GM21717 (cell line): ENCODE measurements around the gene PCBP2.

Source experiments
- ATAC-seq: cut with Tn5 transposase; IDR thresholded peaks from one replicate; pipeline ENCODE4 v1.9.1; 2021; ENCODE audit warnings: mild to moderate bottlenecking, moderate library complexity; ENCODE audit not compliant: unreplicated experiment

The PCBP2 gene

DNA sequence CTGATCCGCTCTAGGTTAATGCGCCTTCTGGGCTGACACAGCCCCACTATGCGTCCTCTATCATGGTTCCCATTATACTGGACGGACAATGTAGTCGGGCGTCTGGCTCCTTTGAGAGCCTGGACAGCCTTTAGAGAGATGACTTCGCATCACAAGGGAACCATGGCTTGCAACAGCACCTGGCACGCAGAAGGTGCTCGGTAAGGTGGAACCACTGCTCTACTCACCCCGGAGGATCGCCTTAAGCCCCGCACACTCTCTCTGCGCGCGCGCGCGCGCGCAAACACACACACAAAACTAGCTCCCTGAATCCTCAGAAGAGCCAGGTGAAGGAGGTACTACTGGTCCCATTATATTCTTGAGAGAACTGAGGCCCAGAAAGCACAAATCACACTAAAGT is 40.3 kb downstream of the PCBP2 start:
- no peak for ATAC-seq

DNA sequence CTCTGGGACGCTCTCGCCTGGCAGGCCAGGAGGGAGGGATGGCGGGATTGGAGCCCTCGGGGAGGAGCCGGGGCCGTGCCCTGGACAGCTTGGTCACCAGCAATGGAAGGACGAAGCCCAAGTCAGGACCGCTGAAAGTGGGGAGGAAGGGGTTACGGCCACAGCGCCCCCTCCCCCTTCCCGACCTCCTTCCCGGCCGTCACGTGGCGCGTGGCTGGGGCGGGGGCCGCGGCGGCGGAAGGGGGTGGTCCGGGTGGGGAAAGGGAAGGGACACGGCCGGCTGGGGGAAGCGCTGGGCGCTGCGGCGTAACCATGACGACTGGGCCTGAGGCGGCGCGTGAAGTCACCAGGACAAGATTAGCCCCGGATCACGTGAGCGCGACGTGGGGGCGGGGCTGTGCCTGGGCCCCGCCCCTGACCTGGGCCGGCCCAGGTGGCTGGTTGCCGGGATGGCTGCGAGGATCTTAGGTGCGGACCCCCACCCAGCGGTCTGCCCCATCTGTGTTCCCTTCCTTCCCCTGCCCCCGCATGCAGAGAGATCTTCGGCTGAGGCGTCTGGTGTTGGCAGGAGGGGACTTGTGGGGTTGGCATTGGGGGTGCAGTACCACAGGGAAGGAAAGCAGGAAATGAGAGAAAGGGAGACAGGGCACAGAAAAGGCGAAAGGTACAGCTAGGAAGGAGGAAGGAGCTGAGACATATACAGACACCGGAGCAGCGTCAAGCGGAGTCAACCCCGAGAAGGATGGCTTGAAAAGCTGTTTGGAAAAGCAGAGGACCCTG is 41.1 kb downstream of the PCBP2 start:
- peak; percentile 80 for ATAC-seq

DNA sequence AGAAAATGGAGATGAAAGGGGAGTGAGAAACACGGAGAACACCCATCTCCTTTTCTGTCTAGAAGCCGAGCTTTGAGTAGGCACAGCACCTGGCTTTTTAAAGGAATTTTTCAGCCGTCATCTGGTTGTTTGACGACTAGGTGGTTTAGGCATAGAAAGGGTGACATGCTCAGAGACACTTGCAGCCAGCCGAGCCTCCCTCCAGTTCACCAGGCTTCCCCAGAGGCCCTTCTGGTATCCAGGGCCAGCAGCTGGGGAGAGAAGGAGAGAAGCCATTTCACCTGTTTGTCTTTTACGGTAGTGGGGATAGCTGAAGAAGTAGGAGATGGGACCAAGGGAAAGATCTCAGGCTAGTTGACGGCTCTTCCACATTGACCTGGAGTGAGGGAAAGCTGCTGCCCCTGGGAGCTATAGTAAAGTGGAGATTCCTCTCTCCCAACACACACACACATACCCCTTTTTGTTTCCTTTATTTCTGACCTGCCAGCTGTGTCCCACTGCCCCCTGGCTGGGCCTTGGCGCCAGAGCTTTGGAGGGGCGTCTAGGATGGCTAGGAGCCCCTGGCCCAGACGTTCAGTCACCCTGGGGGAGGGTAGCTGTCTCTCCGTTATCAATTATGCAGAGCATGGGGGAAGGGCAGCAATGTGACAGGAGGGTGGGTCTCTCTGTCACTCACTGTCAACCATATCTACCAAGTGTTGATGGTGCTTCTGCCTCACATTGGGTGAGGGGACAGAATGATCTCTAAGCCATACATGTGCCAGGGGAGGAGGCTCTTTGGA is 41.9 kb downstream of the PCBP2 start:
- ATAC-seq = no peak

DNA sequence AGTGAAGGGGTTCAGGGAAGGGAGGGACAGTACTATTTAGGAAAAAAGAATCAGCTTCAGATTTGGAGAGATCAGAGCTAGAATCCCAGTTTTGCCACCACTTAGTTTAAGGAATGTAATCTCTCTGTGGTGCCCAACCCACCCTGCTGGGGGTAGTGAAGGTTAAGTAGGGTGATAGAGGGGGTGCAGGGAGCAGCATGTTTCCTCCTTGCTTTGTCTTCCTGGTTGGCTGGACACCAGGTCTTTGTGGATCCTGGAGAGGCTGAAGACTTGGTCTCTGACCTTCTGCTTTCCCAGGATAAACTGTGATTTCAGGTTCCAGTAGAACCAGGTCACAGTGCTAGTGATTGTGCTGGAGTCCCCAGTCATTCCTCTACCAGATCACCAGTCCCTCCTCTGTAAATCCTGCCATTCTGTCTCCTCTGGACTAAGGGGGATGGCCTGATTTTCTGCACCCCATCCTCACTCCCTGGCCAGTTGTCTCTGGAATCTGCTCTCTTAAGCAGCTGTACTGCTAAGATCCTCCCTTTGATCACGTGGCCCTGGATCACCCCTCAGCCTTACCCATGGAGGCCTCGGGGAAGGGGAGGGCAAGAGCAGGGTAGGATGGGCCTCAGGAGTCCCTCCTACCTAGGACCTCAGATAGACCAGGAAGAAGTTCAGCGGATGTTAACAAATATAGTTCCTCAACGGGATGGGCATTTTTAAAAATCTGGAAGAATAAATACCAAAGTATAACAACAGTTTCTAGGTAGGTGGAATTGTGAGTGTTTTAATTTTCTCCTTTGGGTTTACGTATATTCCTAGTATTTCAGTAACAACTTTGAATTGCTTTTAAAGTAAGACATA is 44.2 kb downstream of the PCBP2 start:
- no peak for ATAC-seq

- ATAC-seq = no peak
These were observed 44.8 kb downstream of the PCBP2 start for GRCh38 chr12:53496752-53497032.

DNA sequence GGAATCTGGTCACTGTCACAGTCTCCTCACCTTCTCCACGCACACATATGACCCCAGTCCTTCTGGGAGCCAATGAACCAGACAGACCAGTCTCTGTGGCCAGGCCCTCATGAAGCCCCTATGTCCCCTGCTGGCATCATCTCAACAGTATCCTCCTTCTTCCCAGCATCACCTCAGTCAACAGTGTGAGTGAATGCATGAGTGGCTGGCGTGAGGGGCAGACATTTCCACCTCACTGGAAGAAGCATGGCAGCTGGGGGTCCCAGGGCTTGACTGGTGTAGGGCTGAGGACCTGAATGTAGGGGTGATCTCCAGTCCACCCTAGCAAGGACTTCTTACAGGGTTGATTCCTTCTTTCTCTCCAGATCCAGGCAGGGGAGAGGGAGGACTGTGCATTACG is 45.6 kb downstream of the PCBP2 start:
- no peak for ATAC-seq

GRCh38 chr12:53498235-53498630 is 46.3 kb downstream of the PCBP2 start:
- ATAC-seq = no peak

- ATAC-seq = no peak
These were observed 47.6 kb downstream of the PCBP2 start, which contains the start of gene MAP3K12 for GRCh38 chr12:53499266-53500141. TSS of gene MAP3K12 (minus strand) at chr12:53499458. CDS start at chr12:53487391, 12,067 bp downstream.

- ATAC-seq = peak; percentile 54
These were observed 48.4 kb downstream of the PCBP2 start for GRCh38 chr12:53500142-53500775.

DNA sequence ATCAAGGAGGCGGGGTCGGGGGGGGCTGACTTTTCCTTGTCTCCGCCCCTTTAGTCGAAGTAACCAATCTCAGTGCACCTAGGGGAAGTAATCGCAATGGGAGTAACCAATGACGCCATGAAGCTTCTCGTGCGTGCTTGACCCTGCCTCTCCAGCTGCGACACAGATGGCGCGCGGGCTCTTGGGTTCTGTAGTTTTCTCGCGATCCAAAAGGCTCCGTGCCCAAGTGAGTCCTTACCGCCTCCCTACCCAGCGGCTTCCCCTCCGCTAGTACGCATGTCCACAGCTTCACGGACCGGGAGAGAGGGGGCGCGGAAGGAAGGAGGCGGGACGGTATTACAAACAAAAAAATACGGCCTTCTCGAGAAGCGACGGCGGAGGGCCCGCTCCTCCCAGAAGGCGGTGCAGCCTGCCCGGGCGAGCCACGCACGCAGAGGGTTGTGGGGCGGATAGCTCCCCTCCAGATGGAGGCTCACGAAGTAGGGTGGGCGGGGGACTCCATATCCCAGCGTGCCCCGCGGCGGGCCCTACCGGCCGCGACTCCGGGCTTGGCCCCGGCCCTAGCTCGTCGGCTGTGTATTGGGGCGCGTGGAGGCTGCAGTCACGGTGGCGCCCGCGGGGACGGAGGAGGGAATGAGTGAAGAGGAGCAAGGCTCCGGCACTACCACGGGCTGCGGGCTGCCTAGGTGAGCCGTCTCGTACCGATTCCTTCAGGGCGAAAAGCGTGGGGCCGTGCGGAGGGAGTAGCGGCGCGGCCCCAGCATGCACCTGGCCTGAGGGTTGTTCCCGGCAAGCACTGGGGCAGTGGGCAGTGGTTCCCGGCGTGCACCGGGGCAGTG is 49.1 kb downstream of the PCBP2 start, which contains the start of gene TARBP2:
Gene TARBP2, plus strand, starts transcription at position 508 of the 839 bp plus-strand sequence. Its CDS starts 126 bp downstream, at position 634.
- peak; percentile 71 for ATAC-seq

DNA sequence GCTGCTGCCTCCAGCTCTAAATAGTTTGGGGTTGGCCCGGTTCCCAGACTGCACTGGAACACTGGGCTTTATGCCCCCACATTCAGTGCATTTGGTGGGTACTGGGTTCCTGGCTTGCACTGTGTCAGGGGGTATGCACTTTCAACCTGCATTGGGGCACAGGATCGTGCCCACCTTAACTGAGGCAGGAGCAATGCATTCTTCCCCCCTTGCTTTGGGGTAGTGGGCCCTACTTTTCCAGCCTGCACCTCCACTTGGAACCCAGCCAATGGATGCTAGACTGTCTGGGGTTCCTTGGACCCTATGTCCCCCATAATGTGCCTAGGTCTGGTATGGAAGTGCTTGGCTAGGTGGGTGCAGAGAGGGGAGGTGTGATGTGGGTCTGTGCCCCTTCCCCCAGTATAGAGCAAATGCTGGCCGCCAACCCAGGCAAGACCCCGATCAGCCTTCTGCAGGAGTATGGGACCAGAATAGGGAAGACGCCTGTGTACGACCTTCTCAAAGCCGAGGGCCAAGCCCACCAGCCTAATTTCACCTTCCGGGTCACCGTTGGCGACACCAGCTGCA is 49.8 kb downstream of the PCBP2 start:
- ATAC-seq = no peak

DNA sequence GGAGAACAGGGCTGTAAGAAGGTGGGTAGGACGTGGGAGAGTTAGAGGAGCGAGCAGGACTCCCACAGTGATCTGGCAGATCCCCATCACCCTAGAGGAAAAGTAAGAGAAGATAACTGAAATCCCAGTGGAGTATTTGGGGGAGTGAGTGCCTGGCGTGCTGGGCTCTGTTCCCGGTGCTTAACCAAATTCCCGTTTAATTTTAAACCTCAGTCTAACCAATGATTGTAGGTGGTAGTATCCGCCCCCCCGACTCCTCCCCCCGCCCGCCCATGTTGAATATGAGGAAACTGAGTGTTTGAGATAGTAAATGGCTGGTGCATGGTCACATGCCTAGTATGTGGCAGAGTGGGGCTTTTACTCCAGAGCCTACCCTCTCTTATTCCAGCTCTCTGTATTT is 50.4 kb downstream of the PCBP2 start:
- no peak for ATAC-seq

DNA sequence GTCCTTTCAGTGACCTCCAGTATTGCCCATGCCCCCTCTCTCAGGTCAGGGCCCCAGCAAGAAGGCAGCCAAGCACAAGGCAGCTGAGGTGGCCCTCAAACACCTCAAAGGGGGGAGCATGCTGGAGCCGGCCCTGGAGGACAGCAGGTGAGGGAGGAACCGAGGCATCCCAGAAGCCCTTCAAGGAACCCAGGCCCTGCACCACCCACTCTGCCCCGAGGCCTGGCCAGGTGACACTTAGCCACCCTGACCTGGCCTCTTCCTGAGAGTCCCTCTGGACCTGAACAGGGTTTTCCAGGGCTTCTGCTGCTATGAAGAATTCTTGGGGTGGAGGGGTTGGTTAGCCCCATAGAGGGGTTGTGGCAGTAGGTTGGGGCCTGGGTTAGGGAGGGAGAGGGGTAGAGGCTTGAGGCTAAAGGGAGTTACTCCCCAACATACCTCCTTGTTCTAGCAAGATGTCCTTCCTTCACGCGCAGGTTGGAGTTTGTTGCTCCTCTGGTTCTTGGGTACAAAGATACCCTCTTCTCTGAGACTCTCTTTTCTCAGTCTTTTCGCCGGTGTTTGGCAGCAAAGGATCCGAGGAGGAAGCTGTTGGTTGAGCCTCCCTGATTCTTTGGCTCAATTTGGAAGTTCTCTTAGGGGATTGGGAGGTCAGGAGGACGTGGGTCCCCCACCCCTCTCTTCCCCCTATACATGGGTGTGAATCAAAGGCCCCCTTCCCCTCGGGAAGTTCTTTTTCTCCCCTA is 51.3 kb downstream of the PCBP2 start:
- no peak for ATAC-seq

DNA sequence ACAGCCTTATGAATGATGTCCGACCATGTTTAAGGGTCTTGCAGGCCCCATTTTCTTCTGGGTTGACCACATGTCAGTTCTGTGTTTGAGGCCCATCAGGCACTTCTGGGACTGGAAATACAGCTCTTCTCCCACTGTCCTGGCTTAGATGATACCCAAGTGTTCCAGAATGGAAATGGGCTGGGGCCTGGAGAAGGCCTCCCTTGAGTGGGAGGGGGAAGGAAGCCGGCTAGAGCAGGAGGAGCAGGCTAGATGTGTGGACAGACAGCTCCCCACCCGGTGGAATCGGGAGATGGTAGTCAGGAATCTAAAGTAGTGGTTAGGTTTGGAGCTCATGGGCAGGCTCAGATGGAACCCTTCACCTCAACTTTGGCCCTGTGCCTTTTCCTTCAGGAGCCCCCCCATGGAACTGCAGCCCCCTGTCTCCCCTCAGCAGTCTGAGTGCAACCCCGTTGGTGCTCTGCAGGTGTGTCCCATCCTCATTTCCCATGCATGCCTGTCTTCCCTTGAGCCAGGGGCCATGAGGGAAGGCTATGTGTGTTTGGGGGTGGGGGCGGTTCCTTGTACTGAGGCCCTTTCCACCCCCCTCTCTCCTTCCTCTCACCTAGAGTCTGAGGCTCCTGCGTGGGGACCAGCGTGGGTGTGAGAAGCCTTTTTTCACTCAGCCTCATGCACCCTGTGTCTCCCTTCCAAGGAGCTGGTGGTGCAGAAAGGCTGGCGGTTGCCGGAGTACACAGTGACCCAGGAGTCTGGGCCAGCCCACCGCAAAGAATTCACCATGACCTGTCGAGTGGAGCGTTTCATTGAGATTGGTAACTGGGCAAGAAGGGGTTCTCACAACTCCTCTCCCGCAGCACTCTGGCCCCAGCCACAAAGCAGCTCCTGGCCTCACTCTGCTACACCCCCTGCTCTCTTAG is 52.4 kb downstream of the PCBP2 start:
- no peak for ATAC-seq

GRCh38 chr12:53505086-53505485 is 53.2 kb downstream of the PCBP2 start:
- ATAC-seq = no peak

DNA sequence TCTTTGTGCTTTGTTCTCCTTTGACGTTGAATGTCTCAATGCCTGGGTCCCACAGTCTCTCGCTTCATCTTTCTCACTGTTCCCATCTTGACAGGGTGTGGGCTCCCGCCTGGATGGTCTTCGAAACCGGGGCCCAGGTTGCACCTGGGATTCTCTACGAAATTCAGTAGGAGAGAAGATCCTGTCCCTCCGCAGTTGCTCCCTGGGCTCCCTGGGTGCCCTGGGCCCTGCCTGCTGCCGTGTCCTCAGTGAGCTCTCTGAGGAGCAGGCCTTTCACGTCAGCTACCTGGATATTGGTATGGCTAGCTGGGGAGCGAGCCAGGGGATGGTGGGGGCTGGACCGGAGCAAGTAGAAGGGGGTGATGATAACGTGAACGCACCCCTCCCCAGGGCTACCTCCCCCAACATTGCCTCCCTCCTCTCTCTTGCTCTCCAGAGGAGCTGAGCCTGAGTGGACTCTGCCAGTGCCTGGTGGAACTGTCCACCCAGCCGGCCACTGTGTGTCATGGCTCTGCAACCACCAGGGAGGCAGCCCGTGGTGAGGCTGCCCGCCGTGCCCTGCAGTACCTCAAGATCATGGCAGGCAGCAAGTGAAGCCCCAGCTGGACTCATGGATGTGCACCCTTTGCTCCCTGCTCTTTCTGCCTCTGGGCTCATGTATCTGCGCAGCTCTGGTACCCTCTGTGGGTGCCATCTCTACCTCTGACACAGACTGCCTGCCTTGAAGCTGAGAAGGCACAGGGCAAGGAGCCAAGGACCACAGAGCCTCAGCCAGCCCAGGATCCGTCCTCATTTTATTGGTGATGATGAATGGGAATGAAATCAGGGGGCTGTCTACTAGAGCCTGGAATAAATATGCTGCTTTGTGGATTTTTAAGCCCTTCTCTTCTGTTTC is 53.9 kb downstream of the PCBP2 start:
- ATAC-seq = no peak
